Stomach (tissue), 9 donors: Measurements from ENCODE around the gene ALKBH7. TPM values are rescaled to one million over a fixed set of nuclear protein-coding genes. Genes with fewer than 3 reads are reported as not detected.
A peak's percentile ranks its signal among the peaks of the same experiment; 100 is the strongest.
"Not testable (repeated sequence)": the region's sequence is repeated elsewhere in the genome, so short reads cannot be mapped to it uniquely, and the experiment has no call there.

Source experiments
- DNase-seq, 2 donors: peaks; one replicate each; pipeline versions ENCODE4 v3.0.0 to v3.0.0-alpha.2; 2013 to 2019
- H3K27ac ChIP-seq, 5 donors: fragments of 200-600 bp in 4 of 5; sonication (generic) in 4 of 5; one replicate each; pipeline ENCODE4 v1.5.1; 2013 to 2019; ENCODE audit warnings: mild to moderate bottlenecking in 1 of 5, moderate library complexity in 1 of 5
- H3K27me3 ChIP-seq, 3 donors: fragments of 200-600 bp; sonication (generic); one replicate each; pipeline ENCODE4 v1.5.1; 2017 to 2019; ENCODE audit warnings: mixed run types in 1 of 3
- H3K36me3 ChIP-seq, 4 donors: fragments of 200-600 bp; sonication (generic); 1 replicate in 3 of 4; 2 replicates in 1 of 4; pipeline ENCODE4 v1.5.1; 2016 to 2019
- H3K4me1 ChIP-seq, 4 donors: fragments of 200-600 bp; sonication (generic); one replicate each; pipeline ENCODE4 v1.5.1; 2016 to 2019
- H3K4me3 ChIP-seq, 4 donors: fragments of 200-600 bp; sonication (generic) in 3 of 4; one replicate each; pipeline ENCODE4 v1.5.1; 2016 to 2019; ENCODE audit warnings: mild to moderate bottlenecking in 1 of 4
- H3K9me3 ChIP-seq, 4 donors: fragments of 200-600 bp; sonication (generic); one replicate each; pipeline ENCODE4 v1.5.1; 2016 to 2019
- CTCF ChIP-seq, 7 experiments: fragments of 450-650 bp in 4 of 7; fragments of 200-600 bp in 3 of 7; sonication (generic) in 3 of 7; IDR thresholded peaks; one replicate each; pipeline ENCODE4 v1.5.1; 2016 to 2019; ENCODE audit warnings: antibody characterized with exemption in 7 of 7, control low read depth in 2 of 7, mild to moderate bottlenecking in 1 of 7
- EP300 ChIP-seq: sonication (generic); formaldehyde crosslinking; IDR thresholded peaks from one replicate; pipeline ENCODE4 v1.6.1; 2017; ENCODE audit warnings: antibody characterized with exemption
- POLR2A ChIP-seq, 4 donors: fragments of 450-650 bp; IDR thresholded peaks; one replicate each; pipeline ENCODE4 v1.6.1; 2016; ENCODE audit warnings: antibody characterized with exemption in 4 of 4, control low read depth in 2 of 4, mild to moderate bottlenecking in 1 of 4, moderate library complexity in 1 of 4
- POLR2AphosphoS5 ChIP-seq, 3 donors: sonication (generic); formaldehyde crosslinking; IDR thresholded peaks; one replicate each; pipeline ENCODE4 v1.6.1; 2016; ENCODE audit warnings: antibody characterized with exemption in 3 of 3
- WGBS, 5 donors: extraction: QIAGEN DNeasy Blood & Tissue Kit in 3 of 5; methylation state at CpG; one replicate each; pipeline versions ENCODE4 v1.1.5 to v1.1.7; 2013 to 2018; 5-methylcytosine and 5-hydroxymethylcytosine counted together
- intact Hi-C: fragments of 100-400 bp; cut with DNase I; formaldehyde crosslinking; loops from one replicate; pipeline ENCODE4 v1.15.1; 2023; ENCODE audit warnings: low total_unique reads
- polyA plus RNA-seq, 3 donors: library from polyadenylated mRNA; stranded (reverse); fragments of 200-250 nt; gene quantifications; one replicate each; pipeline ENCODE4 v1.2.3, GENCODE V29; 2013
- total RNA-seq, 5 donors: library from RNA; depleted of rRNA; stranded (reverse); fragments of >200 nt; gene quantifications; one replicate each; pipeline versions ENCODE4 v1.1.0 to v1.2.3, GENCODE V29; 2014 to 2016
- donor health status: healthy with polysubstance abuse.
- donor health status: Bipolar disorder and iron deficiency.
- donor health status: healthy.

The ALKBH7 gene
- total and polyA plus RNA-seq, 8 donors: 5.3 to 138 (median 64.3) TPM

GRCh38 chr19:6333439-6333838, 39.2 kb upstream of the ALKBH7 start, which contains the start of gene ACER1:
Gene ACER1 (minus strand): TSS chr19:6333612. CDS start chr19:6333551, 61 bp downstream.
- Histone ChIP-seq H3K27ac (no peak within 1 kb of the TSS), H3K36me3 (no peaks in the 10 kb centered on the region), H3K9me3 (no peaks in the 10 kb centered on the region), H3K27me3 (no peaks in the 10 kb centered on the region), H3K4me3 (no peak within 1 kb of the TSS), H3K4me1 (no peaks in the 10 kb centered on the region)
- no peak for DNase-seq
- intact Hi-C loops: no loop called here
- TF ChIP-seq POLR2A (IDR thresholded peaks at IDR 0.05) (no peak), EP300 (no peak), POLR2AphosphoS5 (IDR thresholded peaks at IDR 0.05) (no peak), CTCF (IDR thresholded peaks at IDR 0.05) (no peak)
- 44 to 72% (median 54%) methylated on average over 13 to 17 of the region's 17 CpGs for WGBS, 5 donors

- H3K36me3 ChIP-seq: no peaks in the 10 kb centered on the region
- TF ChIP-seq CTCF (IDR thresholded peaks at IDR 0.05): no peak
- no peak for TF ChIP-seq POLR2A (IDR thresholded peaks at IDR 0.05)
- H3K27me3 ChIP-seq: no peaks in the 10 kb centered on the region
- H3K4me1 ChIP-seq: no peaks in the 10 kb centered on the region
- intact Hi-C loops: no loop called here
- no peaks in the 10 kb centered on the region for H3K9me3 ChIP-seq
- H3K27ac ChIP-seq: no peak overlapping the region
- no peak for DNase-seq
- H3K4me3 ChIP-seq: no peak overlapping the region
- WGBS, 5 donors: 80 to 84% (median 82%) methylated on average over 6 of the region's 6 CpGs
Observed at GRCh38 chr19:6334490-6335285, 37.9 kb upstream of the ALKBH7 start.

- 54 to 63% (median 56%) methylated on average over 14 of the region's 14 CpGs for WGBS, 5 donors
- peak in 1 of 2 donors; percentile 12 for DNase-seq
- H3K4me3 ChIP-seq: no peak overlapping the region
- H3K27me3 ChIP-seq: no peaks in the 10 kb centered on the region
- intact Hi-C loops: no loop called here
- no peaks in the 10 kb centered on the region for H3K4me1 ChIP-seq
- H3K9me3 ChIP-seq: no peaks in the 10 kb centered on the region
- no peak overlapping the region for H3K27ac ChIP-seq
- no peaks in the 10 kb centered on the region for H3K36me3 ChIP-seq
- TF ChIP-seq POLR2A (IDR thresholded peaks at IDR 0.05) (no peak), POLR2AphosphoS5 (IDR thresholded peaks at IDR 0.05) (no peak), CTCF (IDR thresholded peaks at IDR 0.05) (no peak), EP300 (no peak)
Observed at GRCh38 chr19:6340493-6341201, 31.9 kb upstream of the ALKBH7 start.

GRCh38 chr19:6343462-6343861, 29.1 kb upstream of the ALKBH7 start:
- Histone ChIP-seq H3K36me3 (no peaks in the 10 kb centered on the region), H3K4me1 (no peaks in the 10 kb centered on the region), H3K27me3 (no peaks in the 10 kb centered on the region), H3K27ac (no peak overlapping the region), H3K4me3 (no peak overlapping the region), H3K9me3 (no peaks in the 10 kb centered on the region)
- no peak for DNase-seq
- TF ChIP-seq CTCF (IDR thresholded peaks at IDR 0.05): no peak
- TF ChIP-seq EP300: no peak
- no peak for TF ChIP-seq POLR2A (IDR thresholded peaks at IDR 0.05)
- TF ChIP-seq POLR2AphosphoS5 (IDR thresholded peaks at IDR 0.05): no peak
- intact Hi-C loops: no loop called here
- WGBS, 5 donors: 84 to 100% (median 94%) methylated on average over 1 of the region's 1 CpG

GRCh38 chr19:6349271-6349670, 23.3 kb upstream of the ALKBH7 start:
- H3K27ac ChIP-seq, H3K4me3 ChIP-seq: not testable (repeated sequence)
- WGBS, 5 donors: 91 to 96% (median 96%) methylated on average over 2 of the region's 2 CpGs

More at GRCh38 chr19:6349271-6349670, 23.3 kb upstream of the ALKBH7 start:
- DNase-seq, intact Hi-C loops, H3K4me1 ChIP-seq, H3K36me3 ChIP-seq, H3K27me3 ChIP-seq, H3K9me3 ChIP-seq: not testable (repeated sequence)
